ENCODE data around the gene ZG16. TPM values are rescaled to one million over a fixed set of nuclear protein-coding genes. Genes with fewer than 3 reads are reported as not detected.
"Not testable (repeated sequence)": the region's sequence is repeated elsewhere in the genome, so short reads cannot be mapped to it uniquely, and the experiment has no call there.

ZG16 gene
- total and polyA plus RNA-seq, 2 of the 8 experiments (the other 6 are each of a cell fraction or from before 2014, with no cell fraction given): not detected

DNA sequence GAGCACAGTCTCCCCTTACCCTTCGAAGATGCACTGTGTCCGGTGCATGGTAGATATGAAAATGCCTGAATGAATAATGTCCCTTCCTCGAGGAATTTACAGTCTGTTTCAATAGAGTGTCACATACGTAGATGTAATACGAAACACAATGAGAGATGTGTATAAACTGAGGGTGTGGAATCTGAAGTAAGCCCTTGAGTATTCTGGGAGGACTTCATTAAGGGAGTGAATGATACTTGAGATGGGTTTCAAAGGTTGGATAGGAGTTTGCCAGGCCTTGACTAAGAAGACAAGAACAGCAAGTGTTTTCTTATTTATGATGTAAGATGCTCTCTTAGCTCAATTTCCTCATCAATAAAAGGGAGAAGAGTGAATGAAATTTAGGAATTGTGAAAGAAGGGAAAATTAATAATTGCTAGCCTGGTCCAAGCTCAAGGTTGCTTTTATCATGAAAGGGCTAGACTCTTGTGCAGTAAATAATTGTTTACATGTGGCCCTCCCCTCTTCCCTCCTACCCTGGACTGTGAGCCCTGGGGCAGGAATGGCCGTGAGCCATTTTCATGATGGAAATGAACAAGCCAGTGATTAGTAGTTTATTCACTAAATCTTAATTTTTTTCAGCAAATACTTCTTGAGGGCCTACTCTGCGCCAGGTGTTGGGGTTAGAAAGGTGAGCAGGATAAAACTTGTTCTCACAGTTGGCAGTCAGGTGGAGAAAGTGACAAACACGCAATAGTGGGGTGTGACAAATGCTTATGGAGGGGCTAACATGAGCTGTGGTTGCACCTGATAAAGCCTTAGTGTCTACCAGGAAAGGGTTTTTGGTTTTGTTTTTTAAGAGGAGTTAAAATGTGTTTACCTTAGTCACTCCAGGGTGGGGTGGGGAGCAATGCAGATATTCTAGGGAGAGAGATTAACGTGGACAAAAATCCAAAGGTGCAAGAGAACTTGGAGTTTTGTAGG lies 14.1 kb downstream of the ZG16 start (continued):
- TF ChIP-seq TAF7 (optimal IDR thresholded peaks at IDR 0.05; ENCODE audit: borderline replicate concordance, low read depth, low read length): no peak
- TF ChIP-seq ASH2L (IDR thresholded peaks at IDR 0.05; ENCODE audit: low read length): no peak
- TF ChIP-seq TCF12 (IDR thresholded peaks at IDR 0.05; ENCODE audit: low read depth, low read length): no peak
- no peak for TF ChIP-seq TAF1 (IDR thresholded peaks at IDR 0.05; ENCODE audit: low read depth, low read length)
- no peak for TF ChIP-seq BCL11A (IDR thresholded peaks at IDR 0.05; ENCODE audit: low read depth in 2 of 2, low read length in 2 of 2)
- TF ChIP-seq KDM5A (IDR thresholded peaks at IDR 0.05; ENCODE audit: low read length): no peak
- TF ChIP-seq BACH1 (IDR thresholded peaks at IDR 0.05; ENCODE audit: low read length): no peak

DNA sequence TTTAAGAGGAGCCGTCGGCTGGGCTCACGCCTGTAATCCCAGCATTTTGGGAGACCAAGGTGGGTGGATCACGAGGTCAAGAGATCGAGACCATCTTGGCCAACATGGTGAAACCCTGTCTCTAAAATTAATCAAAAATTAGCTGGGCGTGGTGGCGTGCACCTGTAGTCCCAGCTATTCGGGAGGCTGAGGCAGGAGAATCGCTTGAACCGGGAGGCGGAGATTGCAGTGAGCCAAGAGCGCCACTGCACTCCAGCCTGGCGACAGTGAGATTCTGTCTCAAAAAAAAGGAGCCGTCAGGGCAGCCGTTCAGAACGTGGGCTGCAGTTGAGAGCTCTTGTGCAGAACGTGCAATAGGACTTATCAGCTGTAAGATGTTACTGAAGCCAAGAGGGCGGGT lies 15.1 kb downstream of the ZG16 start:
- not testable (repeated sequence) for DNase-seq (ENCODE audit: low read depth in 1 of 2, low spot score in 2 of 2)
- H3K79me2 ChIP-seq (ENCODE audit: control insufficient read depth in 1 of 2, insufficient read depth in 2 of 2, low read length in 2 of 2): peaks cover 28 to 58% of the 10 kb centered on the region in 2 experiments

More for the DNA sequence above, 15.1 kb downstream of the ZG16 start:
- Histone ChIP-seq H4K20me1 (replicated peaks in 1 of 2; ENCODE audit: control insufficient read depth in 1 of 2, insufficient read depth in 2 of 2, low read length in 2 of 2) (peaks cover 3 to 19% of the 10 kb centered on the region in 2 experiments), H3K4me1 (replicated peaks in 1 of 4; ENCODE audit: control insufficient read depth in 3 of 4, insufficient read depth in 4 of 4, low read length in 3 of 4) (peaks cover 0 to 13% (median 5%) of the 10 kb centered on the region in 4 experiments; a peak in 6 of 7 replicates), H3K23me2 (ENCODE audit: low read depth, low read length) (peaks cover 14% of the 10 kb centered on the region), H3K79me1 (ENCODE audit: low read depth, low read length) (peaks cover 12% of the 10 kb centered on the region; the same call in 1 of the 2 replicates), H3K36me3 (ENCODE audit: control insufficient read depth in 2 of 4, insufficient read depth in 4 of 4, low read length in 3 of 4) (peaks cover 15 to 29% (median 20%) of the 10 kb centered on the region in 4 experiments)
- H3K27ac ChIP-seq (ENCODE audit: low read depth, low read length); H3K4me2 ChIP-seq (ENCODE audit: insufficient read depth in 1 of 2, low read depth in 2 of 2, low read length in 2 of 2); H3K4ac ChIP-seq (replicated peaks; ENCODE audit: insufficient read length, low read depth, low read length); H3K18ac ChIP-seq (ENCODE audit: extremely low read depth, low read length); H3K27me3 ChIP-seq (replicated peaks in 1 of 4; ENCODE audit: control insufficient read depth in 3 of 4, extremely low read depth in 1 of 4, insufficient read depth in 3 of 4, low read length in 3 of 4); H2BK5ac ChIP-seq (ENCODE audit: low read depth, low read length); H4K5ac ChIP-seq (ENCODE audit: insufficient read length, low read depth, low read length); H2BK120ac ChIP-seq (replicated peaks; ENCODE audit: low read depth, low read length); H2BK12ac ChIP-seq (ENCODE audit: low read depth, low read length); H3K23ac ChIP-seq (ENCODE audit: insufficient read length); H3K9me3 ChIP-seq (ENCODE audit: insufficient read depth in 2 of 2, low read depth in 1 of 2, low read length in 1 of 2); H2AFZ ChIP-seq (ENCODE audit: low read length); H2BK15ac ChIP-seq (ENCODE audit: low read length); H4K91ac ChIP-seq (replicated peaks; ENCODE audit: insufficient read length, low read length); H2BK20ac ChIP-seq (ENCODE audit: low read length); H2AK5ac ChIP-seq (ENCODE audit: low read depth, low read length); H3K4me3 ChIP-seq (ENCODE audit: extremely low read depth in 1 of 4, insufficient read depth in 2 of 4, low read depth in 3 of 4, low read length in 4 of 4); FAIRE-seq; H3K9ac ChIP-seq (replicated peaks in 1 of 4; ENCODE audit: extremely low read depth in 1 of 4, low read depth in 3 of 4, low read length in 3 of 4); H4K8ac ChIP-seq (ENCODE audit: extremely low read depth, insufficient read depth, low read length); H3K56ac ChIP-seq (replicated peaks; ENCODE audit: insufficient read length, low read depth, low read length); H3K14ac ChIP-seq (ENCODE audit: insufficient read length): not testable (repeated sequence)
- ChIA-PET POLR2A (ENCODE audit: partially characterized antibody) (interaction anchor here (0.6 to 4.3 kb wide), 8 partner anchors 11 to 642 kb away, joined by 3 to 25 read pairs (median 4); partner anchors contain the start of genes MAZ and PAGR1), CTCF (ENCODE audit: partially characterized antibody) (interaction anchor here (1.2 to 1.5 kb wide), 5 partner anchors 11 to 213 kb away, joined by 3 to 4 read pairs (median 3); partner anchors contain the start of gene PAGR1)
- 96% methylated on average over 18 of the region's 18 CpGs; no CpG with 5 or more reads in 1 of the 2 experiments for WGBS, 2 experiments (ENCODE audit: extremely low coverage in 1 of 2, insufficient coverage in 1 of 2, insufficient read length in 1 of 2, insufficient replicate concordance in 2 of 2, low coverage in 1 of 2, low lambda C conversion rate in 2 of 2, missing lambda C conversion rate in 1 of 2)
